Neural cell (in vitro differentiated cells): Measurements from ENCODE around the gene FAM163A.

Experiments
- CTCF ChIP-seq: fragments of 450-650 bp; IDR thresholded peaks from 2 replicates; pipeline ENCODE4 v1.5.1; 2014; ENCODE audit warnings: antibody characterized with exemption, mild to moderate bottlenecking, moderate library complexity; ENCODE audit not compliant: poor library complexity, severe bottlenecking
- EP300 ChIP-seq: fragments of 450-650 bp; conservative IDR thresholded peaks from 2 replicates; pipeline ENCODE4 v1.6.1; 2014; ENCODE audit warnings: antibody characterized with exemption, mild to moderate bottlenecking, moderate library complexity; ENCODE audit not compliant: poor library complexity, severe bottlenecking
- MXI1 ChIP-seq: fragments of 450-650 bp; conservative IDR thresholded peaks from 2 replicates; pipeline ENCODE4 v1.6.1; 2014; ENCODE audit warnings: antibody characterized with exemption, mild to moderate bottlenecking; ENCODE audit not compliant: poor library complexity, severe bottlenecking
- POLR2AphosphoS5 ChIP-seq: IDR thresholded peaks from 2 replicates; pipeline ENCODE4 v1.6.1; 2012
- REST ChIP-seq: IDR thresholded peaks from 2 replicates; pipeline ENCODE4 v1.6.1; 2012; ENCODE audit warnings: borderline replicate concordance
- SMC3 ChIP-seq: fragments of 450-650 bp; conservative IDR thresholded peaks from 2 replicates; pipeline ENCODE4 v1.6.1; 2014; ENCODE audit warnings: antibody characterized with exemption, mild to moderate bottlenecking, moderate library complexity; ENCODE audit not compliant: poor library complexity
- TAF1 ChIP-seq: IDR thresholded peaks from 2 replicates; pipeline ENCODE4 v1.6.1; 2012; ENCODE audit warnings: low read depth

- TF ChIP-seq TAF1 (no peak), CTCF (no peak), EP300 (no peak), REST (no peak), MXI1 (no peak), SMC3 (no peak), POLR2AphosphoS5 (no peak)
Measured at GRCh38 chr1:179831852-179832699, 89.0 kb downstream of the FAM163A start.
